RWPE1 (cell line): ENCODE data around the gene PROK1.

ENCODE experiments used
- CTCF ChIA-PET: fragments of 350-600 bp; sonication (Branson Sonifier 250); formaldehyde crosslinking; extraction: SDS; loops from one replicate; lab custom pipeline; 2021; lab: Yijun Ruan, JAX
- POLR2A ChIA-PET: fragments of 400-600 bp; formaldehyde crosslinking; extraction: SDS; loops from one replicate; lab custom pipeline; 2020; ENCODE audit warnings: antibody characterized with exemption; ENCODE audit not compliant: low non-redundant PET; lab: Yijun Ruan, JAX
- DNase-seq: peaks from one replicate; pipeline ENCODE4 v3.0.0; 2012; ENCODE audit warnings: low spot score
- H3K27ac ChIP-seq: fragments of 450-650 bp; 2 replicates; pipeline ENCODE4 v1.5.1; 2017
- CTCF ChIP-seq: fragments of 450-650 bp; conservative IDR thresholded peaks from 2 replicates; pipeline ENCODE4 v1.5.1; 2017; ENCODE audit warnings: low read depth, mild to moderate bottlenecking

PROK1 gene

DNA sequence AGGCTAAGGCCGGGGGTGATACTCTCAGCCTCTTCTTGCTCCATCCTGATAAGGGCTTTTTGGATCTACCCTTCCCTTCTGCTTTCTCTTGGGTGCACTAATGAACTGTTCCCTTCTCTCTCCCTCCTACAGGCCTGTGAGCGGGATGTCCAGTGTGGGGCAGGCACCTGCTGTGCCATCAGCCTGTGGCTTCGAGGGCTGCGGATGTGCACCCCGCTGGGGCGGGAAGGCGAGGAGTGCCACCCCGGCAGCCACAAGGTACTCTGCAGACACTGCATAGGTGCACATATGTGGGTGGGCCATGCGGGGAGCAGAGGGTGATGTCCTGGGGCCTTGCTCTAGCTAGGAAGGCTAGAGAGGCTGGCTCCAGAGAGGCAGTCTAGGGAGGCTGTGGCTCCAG, 2.9 kb downstream of the PROK1 start:
- ChIA-PET CTCF (interaction anchor here (1.0 to 1.4 kb wide), 3 partner anchors 40 to 48 kb away, joined by 3 to 7 read pairs (median 5); no protein-coding TSS in a partner anchor), POLR2A (no interaction called here)
- DNase-seq, result no peak
- H3K27ac ChIP-seq, result no peak overlapping the region
- no peak for TF ChIP-seq CTCF

- no peak for DNase-seq
- TF ChIP-seq CTCF, result no peak
- POLR2A ChIA-PET, result interaction anchor here (1.0 kb wide), 1 partner anchor 42 kb away, joined by 5 read pairs; no protein-coding TSS in a partner anchor
- CTCF ChIA-PET, result interaction anchor here (1.0 to 1.6 kb wide), 3 partner anchors 41 to 42 kb away, joined by 5 to 7 read pairs (median 6); no protein-coding TSS in a partner anchor
- no peak overlapping the region for H3K27ac ChIP-seq
Observed at GRCh38 chr1:110454328-110454727, 3.4 kb downstream of the PROK1 start.

DNA sequence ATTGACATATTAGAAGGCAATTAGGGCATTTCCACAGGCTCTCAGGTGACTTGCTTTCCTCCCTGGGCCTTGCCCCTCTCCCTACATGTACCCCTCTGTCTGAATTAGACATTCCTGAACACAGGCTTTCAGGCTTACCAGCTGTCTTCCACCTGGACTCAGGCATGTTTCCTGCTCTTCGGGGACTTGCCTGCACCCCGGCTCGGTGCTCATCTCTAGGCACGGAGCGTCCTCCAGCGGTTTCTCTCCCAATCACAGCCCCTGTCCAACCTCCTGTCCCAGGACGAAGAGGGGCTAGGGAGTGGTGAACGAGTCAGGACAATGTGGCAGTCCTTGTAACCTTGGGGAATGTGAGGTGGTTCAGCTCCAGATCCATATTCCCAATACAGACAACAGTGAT, 4.2 kb downstream of the PROK1 start:
- no peak overlapping the region for H3K27ac ChIP-seq
- ChIA-PET POLR2A (interaction anchor here (1.0 kb wide), 1 partner anchor 43 kb away, joined by 5 read pairs; no protein-coding TSS in a partner anchor), CTCF (interaction anchor here (1.0 to 1.6 kb wide), 3 partner anchors 41 to 43 kb away, joined by 5 to 7 read pairs (median 6); no protein-coding TSS in a partner anchor)
- no peak for TF ChIP-seq CTCF
- no peak for DNase-seq

GRCh38 chr1:110457206-110457605, 6.3 kb downstream of the PROK1 start:
- TF ChIP-seq CTCF, result no peak
- CTCF ChIA-PET, result interaction anchor here (0.6 to 1.2 kb wide), 3 partner anchors 38 to 272 kb away, joined by 3 to 4 read pairs (median 3); no protein-coding TSS in a partner anchor
- H3K27ac ChIP-seq, result no peak overlapping the region
- POLR2A ChIA-PET, result no interaction called here
- DNase-seq, result no peak

DNA sequence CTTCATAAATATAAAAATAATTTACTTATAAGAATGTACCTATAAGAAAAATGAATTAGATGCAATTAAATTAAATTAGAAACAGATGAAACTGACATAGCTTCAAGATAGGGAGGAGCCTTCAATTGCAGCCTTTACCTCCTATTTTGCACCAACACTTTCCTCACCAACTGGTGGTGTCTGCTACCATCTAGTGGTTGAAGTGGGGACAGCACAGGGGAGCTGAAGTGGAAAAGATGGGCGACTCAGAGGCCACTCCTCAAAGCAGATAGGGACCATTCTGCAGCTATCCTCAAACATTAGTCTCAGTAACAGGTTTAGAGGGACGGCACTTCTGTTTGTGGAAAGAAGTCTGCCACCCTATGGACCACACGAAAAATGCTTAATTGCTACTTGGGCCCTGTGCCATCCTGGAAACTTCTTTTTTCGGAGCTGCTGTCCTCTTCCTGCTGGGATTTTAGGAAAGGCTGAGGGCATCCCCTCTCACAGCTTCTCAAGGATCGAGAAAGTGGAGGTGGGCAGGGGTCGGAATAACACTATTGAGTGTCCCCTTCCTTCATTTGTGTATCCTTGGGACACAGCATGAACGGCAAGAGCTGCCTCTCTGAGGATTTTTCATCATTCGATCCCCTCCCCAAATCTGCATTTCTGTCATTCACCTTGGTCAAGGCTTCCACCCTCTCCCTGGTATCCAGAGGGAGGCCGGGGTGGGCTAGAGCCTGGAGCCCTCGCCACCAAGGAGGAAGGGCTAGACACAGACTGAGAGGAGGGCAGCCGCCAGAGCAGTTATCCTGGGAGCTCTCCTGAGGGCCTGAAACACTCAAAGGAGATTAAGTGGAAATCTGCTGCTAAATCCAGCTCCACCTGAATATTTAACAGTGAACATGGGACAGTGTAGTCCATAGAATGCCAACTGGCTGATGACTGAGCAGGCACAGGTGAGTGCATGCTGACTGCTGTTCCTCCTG, 9.6 kb downstream of the PROK1 start:
- TF ChIP-seq CTCF, result peak; percentile 92
- peak; percentile 80 for DNase-seq
- H3K27ac ChIP-seq, result no peak overlapping the region
- CTCF ChIA-PET, result interaction anchor here (0.5 to 2.9 kb wide), 36 partner anchors 9 to 1088 kb away, joined by 3 to 69 read pairs (median 4); partner anchors contain the start of gene PROK1
- POLR2A ChIA-PET, result interaction anchor here (0.6 kb wide), 1 partner anchor 476 kb away, joined by 3 read pairs; the partner anchor contains the start of gene AHCYL1

DNA sequence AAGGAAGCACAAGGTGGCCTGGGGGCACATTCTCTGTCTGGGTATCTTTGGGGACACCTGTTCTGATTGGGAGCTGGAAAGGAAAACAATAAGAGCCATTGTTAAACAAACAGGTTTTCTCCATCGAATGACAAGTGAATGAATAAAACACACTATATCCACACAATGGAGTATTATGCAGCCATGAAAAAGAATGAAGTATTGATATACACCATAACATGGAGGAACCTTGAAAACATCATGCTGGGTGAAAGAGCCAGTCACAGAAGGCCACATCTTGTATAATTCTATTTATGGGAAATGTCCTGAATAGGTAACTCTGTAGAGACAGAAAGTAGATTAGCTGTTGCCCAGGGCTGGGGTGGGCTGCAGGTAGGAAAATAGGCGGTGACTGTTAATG, 11.1 kb downstream of the PROK1 start:
- CTCF ChIA-PET, result interaction anchor here (2.9 to 6.0 kb wide), 2 partner anchors 34 to 51 kb away, joined by 43 to 69 read pairs; no protein-coding TSS in a partner anchor
- POLR2A ChIA-PET, result no interaction called here
- TF ChIP-seq CTCF, result no peak
- DNase-seq, result no peak
- no peak overlapping the region for H3K27ac ChIP-seq
